SJSA1 (cell line): ENCODE results near the gene CGB5. TPM values are rescaled to one million over a fixed set of nuclear protein-coding genes. Genes with fewer than 3 reads are reported as not detected.

ENCODE experiments used
- total RNA-seq: library from RNA; depleted of rRNA; stranded (reverse); fragments of >200 nt; shearing (Covaris generic); gene quantifications from 2 replicates; pipeline ENCODE4 v1.2.3, GENCODE V29; 2014; rRNA removed

The CGB5 gene
- total RNA-seq, 1 experiment from 2014 or later = not detected

Other genes starting within 250 kb of the CGB5 start
- gene BCAT2, start 232.8 kb upstream of the CGB5 start, total RNA-seq = 31.2 and 32.8 TPM in 2 replicates
- not detected in 2 replicates for gene HSD17B14, start 207.4 kb upstream of the CGB5 start, total RNA-seq
- gene PLEKHA4, start 175.2 kb upstream of the CGB5 start, total RNA-seq = 3.5 and 11.8 TPM in 2 replicates
- 79.5 and 86.0 TPM in 2 replicates for gene PPP1R15A, start 171.4 kb upstream of the CGB5 start, total RNA-seq
- not detected in 2 replicates for gene TULP2, start 145.1 kb upstream of the CGB5 start, total RNA-seq
- gene NUCB1, start 143.5 kb upstream of the CGB5 start, total RNA-seq = 200 and 215 TPM in 2 replicates
- 0.16 and 1.7 TPM in 2 replicates for gene DHDH, start 110.1 kb upstream of the CGB5 start, total RNA-seq
- 57.4 and 75.1 TPM in 2 replicates for gene BAX, start 89.0 kb upstream of the CGB5 start, total RNA-seq
- 2,837 and 3,145 TPM in 2 replicates for gene FTL, start 78.5 kb upstream of the CGB5 start, total RNA-seq
- 19.5 and 38.2 TPM in 2 replicates for gene GYS1, start 50.5 kb upstream of the CGB5 start, total RNA-seq
- gene RUVBL2, start 50.0 kb upstream of the CGB5 start, total RNA-seq = 238 and 322 TPM in 2 replicates
- 0.34 TPM in 1 of 2 replicates, not detected in the other for gene LHB, start 26.8 kb upstream of the CGB5 start, total RNA-seq
- not detected in 2 replicates for gene CGB3, start 19.5 kb upstream of the CGB5 start, total RNA-seq
- gene CGB2, start 12.0 kb upstream of the CGB5 start, total RNA-seq = not detected in 2 replicates
- gene CGB1, start 7.0 kb upstream of the CGB5 start, total RNA-seq = 1.00 TPM in 1 of 2 replicates, not detected in the other
- 0.61 TPM in 1 of 2 replicates, not detected in the other for gene CGB8, start 5.3 kb downstream of the CGB5 start, total RNA-seq
- 0.08 TPM in 1 of 2 replicates, not detected in the other for gene CGB7, start 13.9 kb downstream of the CGB5 start, total RNA-seq
- not detected in 2 replicates for gene NTF4, start 21.0 kb downstream of the CGB5 start, total RNA-seq
- gene KCNA7, start 28.9 kb downstream of the CGB5 start, total RNA-seq = not detected in 2 replicates
- gene SNRNP70, start 41.6 kb downstream of the CGB5 start, total RNA-seq = 151 and 188 TPM in 2 replicates
- gene LIN7B, start 70.5 kb downstream of the CGB5 start, total RNA-seq = 15.9 and 21.6 TPM in 2 replicates
- 4.3 TPM in 1 of 2 replicates, not detected in the other for gene C19orf73, start 75.3 kb downstream of the CGB5 start, total RNA-seq
- gene PPFIA3, start 75.7 kb downstream of the CGB5 start, total RNA-seq = 3.4 and 3.6 TPM in 2 replicates
- not detected in 2 replicates for gene HRC, start 111.5 kb downstream of the CGB5 start, total RNA-seq
- 6.8 and 9.2 TPM in 2 replicates for gene TRPM4, start 113.9 kb downstream of the CGB5 start, total RNA-seq